Measurements from ENCODE around the gene ELMO1.
A peak's percentile ranks its signal among the peaks of the same experiment; 100 is the strongest.

Gene ELMO1

DNA sequence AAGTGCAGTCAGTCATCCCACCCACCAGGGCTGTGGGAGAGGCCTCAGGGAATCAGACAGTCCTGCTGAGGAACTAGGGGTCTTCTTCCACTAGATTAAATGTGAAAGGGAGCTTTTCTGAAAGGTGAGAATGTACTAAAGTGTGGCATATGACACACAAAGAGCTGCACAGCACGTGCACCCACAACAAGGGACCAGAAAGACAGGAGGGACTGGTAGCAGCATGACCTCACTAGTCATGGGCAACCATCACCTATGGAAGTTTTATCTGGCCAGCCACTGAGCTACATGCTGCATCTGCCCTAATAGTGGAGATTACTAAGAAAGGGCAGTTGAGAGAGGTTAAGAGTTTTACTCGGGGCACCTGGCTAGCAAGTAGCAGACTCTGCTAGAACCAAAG is 519.9 kb downstream of the ELMO1 start:
- no peak for DNase-seq

DNA sequence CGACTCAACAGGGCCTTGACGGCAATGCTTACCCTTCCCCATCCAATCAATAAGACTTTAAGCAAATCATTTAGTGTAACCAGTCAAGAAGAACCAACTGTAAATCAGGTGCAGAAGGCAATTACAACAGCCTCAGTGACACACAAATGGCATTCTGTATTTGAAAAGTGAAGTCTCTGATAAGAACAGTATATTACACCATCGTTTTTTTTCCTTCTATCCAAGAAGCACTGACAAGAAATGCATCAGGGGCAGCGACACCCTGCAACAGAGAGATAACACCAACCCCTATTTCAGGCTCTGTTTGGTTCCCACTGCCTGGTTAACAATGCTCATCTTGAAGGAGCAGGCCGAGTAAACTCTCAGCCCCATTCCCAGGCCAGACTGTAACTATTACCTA is 520.4 kb downstream of the ELMO1 start:
- DNase-seq: no peak

DNA sequence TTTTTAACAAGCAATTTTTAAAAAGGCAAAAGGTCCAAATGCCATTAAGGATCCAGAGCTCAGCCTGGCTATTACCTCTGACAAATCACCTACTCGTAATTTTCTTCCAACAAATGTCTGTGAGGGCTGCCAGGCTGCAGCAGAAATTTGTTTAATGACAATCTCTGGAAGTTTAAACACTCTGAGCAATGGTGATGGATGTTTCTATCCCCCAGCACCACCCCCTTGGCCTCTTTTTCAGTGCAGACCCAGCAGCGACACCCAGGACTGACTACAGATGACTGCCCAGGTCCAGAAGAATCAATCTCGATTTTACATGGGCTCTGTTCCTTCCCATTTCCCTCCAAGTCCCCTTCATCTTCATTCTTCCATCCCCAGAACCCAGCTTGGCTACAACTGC is 523.0 kb downstream of the ELMO1 start:
- no peak for DNase-seq

DNA sequence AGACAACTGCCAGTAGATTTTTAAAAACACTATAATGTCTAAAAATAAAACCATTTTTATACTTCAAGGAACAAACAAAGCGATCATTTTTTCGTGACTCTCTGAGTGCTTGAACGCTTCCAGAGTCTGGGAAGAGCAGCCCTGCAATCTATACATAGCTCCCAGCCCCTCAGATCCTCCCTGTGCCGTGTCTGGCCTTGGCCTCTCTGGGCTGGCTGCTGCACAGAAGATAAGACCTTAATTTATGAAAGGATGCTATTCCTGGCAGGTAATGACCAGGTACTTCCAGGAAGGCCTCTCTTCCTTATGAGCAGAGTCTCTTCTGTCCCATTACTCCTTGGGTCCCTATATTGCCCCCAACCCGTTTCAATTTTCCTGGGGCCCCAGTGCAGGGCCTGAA is 523.5 kb downstream of the ELMO1 start:
- no peak for DNase-seq

DNA sequence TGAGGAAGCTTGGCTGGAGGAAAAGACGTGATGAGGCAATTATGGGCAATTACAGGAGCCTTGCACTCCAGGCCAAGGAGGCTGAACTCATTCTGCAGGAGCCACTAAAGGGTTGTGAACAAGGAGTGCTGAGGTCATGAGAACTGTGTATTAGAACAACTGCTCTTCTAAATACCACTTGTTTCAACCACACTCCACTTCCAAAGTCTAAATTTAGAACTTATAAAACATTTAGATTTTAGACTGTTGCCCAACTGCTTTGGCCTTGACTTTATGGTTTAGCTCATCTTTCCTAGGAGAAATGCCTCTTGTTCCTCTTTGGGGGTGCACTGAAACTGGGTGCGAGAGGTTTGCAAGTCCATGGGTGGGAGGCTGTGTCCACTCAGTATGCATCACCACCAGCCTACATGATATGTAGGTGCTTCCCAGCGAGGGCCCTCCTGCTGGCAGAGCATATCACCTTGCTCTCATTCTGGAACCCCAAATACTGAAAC is 524.7 kb downstream of the ELMO1 start:
- DNase-seq: no peak

DNA sequence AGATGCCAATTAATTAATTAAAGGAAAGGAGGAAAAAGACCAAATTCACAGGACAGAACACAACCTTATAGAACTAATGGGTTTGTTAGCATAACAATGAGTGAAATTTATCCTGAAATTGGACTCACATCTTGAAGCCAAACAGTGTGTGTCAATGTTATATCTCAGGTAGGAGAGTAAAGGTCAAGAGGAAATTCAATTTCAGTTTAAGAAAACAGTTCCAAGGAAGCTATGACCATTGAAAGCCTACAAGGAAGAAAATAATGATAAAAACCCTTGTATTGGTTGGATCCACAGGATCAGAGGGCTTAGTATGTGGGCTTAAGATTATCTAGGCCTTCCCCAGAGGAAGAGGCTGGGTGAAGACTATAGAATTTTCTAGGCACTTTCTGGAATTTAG is 525.5 kb downstream of the ELMO1 start:
- no peak for DNase-seq

DNA sequence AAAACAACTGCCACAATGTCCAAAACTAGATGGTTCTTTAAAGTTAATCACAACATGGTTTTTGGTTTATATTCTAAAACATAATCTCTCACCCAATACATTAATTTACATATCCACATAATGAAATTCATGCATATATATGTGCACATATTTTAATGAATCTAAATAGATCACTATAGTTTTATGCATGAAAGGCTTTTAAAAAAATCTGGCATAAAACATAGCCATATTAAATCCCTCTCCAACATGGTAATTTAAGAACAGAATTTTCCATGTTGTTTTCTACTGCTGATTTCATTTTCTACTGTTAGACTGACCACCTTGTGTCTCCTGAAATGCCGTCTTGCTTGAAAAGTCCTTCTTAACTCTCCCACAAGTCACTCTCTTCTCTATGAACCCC is 528.2 kb downstream of the ELMO1 start:
- no peak for DNase-seq

DNA sequence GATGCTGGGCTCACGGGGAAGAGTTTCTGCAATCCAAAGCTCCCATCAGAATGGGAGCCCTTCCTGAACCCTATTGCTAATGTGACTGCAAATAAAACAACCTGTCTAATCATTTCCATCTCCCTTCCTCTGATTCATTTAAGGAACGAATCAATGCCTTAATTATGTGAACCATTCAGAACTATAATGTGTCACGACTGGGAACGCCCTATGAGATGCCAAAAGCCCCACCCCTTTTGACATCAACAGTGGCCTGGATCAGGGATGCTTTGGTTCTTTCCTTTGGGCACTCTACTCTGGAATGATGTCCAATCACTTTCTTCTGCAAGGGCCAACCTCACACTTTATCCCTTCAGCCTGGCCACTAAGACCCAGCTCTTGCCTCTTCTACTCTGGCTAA is 528.9 kb downstream of the ELMO1 start:
- no peak for DNase-seq

DNA sequence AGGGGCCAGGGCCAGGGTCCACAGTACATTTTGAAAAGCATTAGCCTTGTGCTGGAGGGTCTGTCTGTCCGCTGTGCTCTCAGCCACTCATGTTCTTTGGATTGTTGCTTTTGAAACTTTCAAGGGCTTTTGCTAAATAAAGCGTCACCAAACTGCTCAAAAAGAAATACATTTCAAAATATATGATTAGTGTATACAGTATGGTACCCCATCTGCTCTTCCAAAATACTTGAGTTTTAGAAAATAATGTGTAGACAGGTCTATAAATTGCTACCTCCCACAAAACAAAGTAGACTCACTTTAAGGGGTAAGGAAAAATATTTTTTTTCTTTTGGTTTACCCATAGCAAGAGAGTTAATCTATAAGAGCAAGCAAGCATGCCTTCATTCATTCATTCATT is 530.1 kb downstream of the ELMO1 start:
- DNase-seq: no peak

DNA sequence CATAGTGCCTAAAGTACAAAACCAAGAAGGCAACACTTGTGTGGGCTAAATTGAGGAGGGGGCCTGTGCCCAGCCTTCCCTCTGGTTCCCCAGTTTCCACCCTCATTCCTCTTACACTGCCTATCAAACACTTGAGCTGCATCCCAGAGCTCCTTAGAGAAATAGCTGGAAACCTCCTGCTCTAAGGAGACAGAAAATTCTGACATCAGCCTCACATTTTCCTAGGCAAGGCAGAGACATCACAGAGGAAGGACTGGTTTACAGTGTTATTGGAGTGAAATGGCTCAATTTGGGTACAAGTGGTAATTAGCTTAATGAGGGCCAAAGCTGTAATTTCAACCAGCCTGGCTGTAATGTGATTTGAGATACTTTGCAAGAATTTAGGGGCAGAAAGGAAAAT is 532.0 kb downstream of the ELMO1 start:
- DNase-seq: peak; percentile 15

DNA sequence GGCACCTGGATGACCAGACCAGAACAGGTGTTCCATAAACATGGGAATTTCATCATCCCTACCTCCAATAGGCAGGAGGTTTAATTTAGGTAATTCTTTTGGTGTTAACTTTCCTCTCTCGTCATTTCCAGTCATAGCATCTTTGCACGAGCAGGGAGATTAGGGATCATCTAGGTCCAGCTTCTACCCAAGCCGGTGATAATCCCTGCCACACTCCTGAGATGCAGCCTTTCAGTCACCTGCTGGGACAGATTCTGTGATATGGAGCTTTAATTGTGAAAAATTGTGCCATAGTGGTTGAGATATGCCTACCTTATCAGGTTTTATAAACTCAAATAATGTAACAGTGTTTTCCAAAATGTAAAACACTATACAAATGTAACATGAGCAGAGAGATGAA is 532.5 kb downstream of the ELMO1 start:
- DNase-seq: no peak

DNA sequence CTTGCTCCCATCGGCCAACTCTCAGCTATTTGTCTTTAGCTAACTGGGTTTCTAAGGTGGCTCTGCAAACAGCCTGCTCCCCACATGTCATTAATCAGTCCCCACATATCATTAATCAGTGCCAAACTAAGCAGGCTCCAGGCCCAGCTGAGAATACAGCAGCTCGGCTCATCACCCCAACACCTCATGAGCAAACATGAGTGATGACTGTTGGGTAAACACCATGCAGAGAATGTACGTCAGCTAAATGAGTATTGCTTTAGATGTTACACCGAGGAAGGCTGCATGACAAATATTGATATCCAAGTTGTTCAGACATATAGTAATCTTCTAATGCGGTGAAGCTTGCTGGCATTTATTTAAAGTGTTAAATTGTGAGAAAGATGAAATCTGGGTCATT is 536.9 kb downstream of the ELMO1 start:
- peak; percentile 49 for DNase-seq

DNA sequence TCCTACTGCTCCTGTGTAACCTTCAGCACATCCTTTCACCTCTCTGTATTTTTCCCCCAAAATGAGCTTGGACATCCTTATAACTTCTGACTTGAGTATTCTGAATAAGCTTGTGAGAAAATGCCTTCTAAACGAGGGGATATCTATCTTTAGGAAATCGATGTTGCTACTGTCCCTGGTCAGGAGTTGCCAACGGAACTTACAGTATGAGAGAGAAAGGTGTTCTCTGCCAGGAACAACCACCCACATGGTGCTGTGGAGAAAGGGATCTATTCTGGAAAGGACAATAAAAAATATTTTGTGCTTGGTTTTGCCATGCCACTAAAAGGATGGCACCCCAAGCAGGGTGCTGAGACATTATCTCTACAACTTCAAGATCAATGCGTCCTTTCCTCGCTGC is 537.8 kb downstream of the ELMO1 start:
- no peak for DNase-seq

DNA sequence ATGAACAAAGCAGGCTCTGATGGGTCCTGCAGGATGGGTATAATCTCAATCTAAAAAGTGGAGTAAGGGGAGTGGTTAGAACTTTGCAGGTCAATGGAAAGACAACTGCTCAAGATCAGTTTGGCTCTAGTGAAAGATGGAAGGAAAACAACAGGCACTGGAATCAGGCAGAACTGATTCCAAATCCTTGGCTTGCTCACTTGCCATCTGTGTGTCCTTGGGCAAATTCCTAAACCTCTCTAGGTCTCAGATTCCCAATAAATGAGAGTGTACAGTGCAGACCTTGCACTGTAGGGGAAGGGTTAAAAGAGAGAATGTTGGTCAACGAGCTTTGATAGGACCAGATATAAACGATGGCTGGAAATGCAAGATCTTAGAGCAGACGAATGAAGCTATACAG is 538.3 kb downstream of the ELMO1 start:
- no peak for DNase-seq

DNA sequence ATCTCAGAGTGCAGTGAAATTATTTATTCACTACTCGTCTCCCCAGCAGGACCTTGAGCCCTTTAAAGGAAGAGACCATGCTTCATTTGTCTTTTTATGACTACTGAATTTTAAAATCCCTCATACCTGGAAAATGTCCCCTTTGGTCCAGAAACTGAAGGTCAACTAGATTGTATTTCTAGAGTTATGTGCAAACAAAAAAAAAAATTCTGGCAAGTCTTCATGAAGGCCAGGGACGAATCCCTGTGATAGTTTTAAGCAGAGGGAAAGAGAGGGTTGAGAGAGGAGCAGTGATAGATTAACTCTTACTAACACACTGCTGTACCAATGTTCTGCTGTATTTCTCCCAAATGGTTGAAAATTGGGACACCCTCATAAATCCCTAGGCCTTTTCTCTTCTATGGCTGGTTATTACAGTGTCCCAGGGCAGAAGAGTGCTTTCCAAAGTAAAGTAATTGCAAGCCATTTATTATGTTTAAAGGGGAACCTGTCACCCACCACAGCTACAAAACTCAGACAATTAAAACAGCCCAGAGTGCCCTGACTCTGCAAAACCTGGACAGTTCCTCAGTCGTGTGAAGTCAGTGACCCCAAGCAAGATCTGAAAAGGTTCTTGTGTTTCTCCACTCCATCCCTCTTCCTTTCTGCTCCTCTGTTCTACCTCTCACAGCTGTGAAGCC is 541.6 kb downstream of the ELMO1 start:
- no peak for DNase-seq

DNA sequence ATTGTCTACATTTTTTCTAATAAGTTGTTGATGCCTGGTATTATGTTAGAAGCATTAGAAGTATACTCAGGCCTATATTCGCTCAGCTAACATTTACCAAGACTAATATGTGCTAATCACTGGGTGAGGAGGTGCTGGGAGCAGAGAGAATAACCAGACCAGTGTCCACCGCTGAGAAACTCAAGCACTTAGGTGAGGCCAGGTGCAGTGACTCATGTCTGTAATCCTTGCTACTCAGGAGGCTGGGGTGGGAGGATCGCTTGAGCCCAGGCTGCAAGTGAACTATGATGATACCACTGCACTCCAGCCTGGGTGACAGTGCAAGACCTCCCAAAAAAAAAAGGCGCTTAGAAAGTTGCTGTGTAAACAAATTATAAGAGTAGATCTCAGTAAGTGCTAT is 542.2 kb downstream of the ELMO1 start:
- DNase-seq: peak; percentile 4

DNA sequence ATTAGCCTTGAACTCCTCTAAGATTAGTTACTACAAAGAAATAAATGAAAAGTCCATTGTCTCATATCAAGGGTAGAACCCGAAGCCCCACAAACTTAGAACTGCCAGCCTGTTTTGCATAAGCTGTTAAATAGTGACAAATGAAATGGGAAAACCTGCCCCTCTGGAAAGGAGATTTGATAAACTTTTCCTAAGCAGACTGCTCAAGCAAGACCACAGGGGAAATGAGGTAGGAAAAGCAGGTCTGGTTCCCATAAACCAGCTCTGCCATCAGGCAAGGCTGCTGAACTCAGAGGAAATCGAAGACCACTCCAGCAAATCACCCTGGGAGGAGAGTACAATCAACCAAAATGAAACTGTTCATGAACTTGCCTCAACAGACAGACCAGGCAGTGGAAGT is 542.8 kb downstream of the ELMO1 start:
- DNase-seq: no peak

DNA sequence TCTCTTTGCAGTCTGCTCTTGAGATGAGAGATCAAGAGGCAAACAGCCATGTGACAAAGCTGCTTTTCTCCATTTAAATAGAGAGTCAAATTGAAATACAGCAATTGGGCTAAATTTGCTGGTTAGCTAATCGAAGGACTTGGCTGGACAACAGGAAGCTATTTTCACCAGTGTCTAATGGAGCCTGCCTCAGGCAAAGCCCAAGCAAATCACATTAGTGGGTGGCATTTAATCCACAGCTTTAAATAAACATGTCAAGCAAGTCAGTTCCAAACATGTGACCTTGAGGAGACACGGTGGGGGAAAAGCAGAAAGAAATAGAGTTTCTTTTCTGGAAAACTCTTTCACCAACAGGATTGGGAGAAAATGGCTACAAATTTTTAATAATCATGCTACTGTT is 543.9 kb downstream of the ELMO1 start:
- peak; percentile 13 for DNase-seq

DNA sequence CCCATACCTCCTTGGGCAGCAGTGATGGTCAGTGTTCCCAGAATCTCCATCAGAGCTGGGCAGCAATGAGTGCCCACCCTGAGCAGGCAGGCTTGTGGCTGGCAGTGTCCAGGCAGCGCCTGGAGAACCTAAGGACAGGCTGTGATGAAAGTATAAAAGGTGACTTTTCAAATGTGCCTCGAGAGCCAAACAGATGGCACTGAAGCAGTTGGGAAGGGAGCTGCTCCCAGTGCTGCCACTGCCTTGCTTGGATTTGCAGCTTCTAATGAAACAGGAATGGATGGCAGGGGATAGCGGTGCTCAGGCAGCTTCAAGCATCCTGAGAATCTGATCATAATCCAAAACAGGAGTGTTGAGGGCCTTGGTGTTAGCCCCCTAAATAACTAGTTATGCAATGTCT is 544.6 kb downstream of the ELMO1 start:
- DNase-seq: no peak

DNA sequence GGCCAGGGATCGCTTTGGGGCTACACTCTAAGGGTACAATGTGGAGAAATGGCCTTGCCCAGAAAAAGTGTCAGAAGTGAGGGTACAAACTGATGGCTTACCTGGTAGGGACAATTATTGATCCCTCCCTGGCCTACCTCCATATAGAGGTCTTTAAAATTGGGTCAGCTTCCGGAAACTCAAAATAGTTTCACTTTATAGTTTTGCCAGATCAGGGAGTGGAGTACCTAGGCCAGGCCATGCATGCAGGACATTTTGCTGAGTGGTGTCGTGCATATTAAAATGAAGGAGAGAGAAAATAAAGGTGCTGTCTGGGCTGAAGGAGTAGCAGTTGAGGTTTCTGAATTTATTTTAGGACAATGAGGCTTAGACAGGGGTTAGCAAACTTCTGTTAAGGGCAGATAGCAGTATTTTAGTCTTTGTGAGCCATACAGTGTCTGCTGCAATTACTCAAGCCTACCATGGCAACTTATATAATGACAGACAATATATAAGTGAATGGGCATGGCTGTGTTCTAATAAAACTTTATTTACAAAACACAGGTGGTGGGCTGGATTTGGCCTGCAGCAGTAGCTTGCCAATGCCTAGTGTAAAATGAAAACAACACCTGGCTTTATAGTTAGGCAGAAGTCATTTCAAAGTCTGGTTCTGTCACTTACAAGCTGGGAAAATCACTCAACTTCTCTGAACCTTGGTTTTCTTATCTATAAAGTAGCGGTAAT is 547.5 kb downstream of the ELMO1 start:
- DNase-seq: peak; percentile 3

DNA sequence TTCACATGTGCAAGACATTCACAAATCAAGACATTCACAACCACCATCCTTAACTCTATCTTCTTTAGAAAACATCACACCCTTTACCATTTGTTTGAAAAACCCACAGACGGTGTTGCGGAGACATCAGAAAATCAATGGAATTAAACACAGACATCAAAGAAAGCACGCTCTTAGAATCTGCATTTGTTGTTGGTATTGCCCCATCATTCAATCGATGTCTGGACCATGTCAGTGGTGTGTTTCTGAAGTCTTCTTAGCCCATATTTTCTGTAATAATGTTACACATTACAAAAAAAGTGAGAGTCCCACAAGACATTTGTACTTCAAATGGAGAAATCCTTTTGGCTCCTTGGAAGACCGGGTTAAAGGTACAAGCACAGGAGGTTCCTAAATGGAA is 550.5 kb downstream of the ELMO1 start:
- no peak for DNase-seq

DNA sequence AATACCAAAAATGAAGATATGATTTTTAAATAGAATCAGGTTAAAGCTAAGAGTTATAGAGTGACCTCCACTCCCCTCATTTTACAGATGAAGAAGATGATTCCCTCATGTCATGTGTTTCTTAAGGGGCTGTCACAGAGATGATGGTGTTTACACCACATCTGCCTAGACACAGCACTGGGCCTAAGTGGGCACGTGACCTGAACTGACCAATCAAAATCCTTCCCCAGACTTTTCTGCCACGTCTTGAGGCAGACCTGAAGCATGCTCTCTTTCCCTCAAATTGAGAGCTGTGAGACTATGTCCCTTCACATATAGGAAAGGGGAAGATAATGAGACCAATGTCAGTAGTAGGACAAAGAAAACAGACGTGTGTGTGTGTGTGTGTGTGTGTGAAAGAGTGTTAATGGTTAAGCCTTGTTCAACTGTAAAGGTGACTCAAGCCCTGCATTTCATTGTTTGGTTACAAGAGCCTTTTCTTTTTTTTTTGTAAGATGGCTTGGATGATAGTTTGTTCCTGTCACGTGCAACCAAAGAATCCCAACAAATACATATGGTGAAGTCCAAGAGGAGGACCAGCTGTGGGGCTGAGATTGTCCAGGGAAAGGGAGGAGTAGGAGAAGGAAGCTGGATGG is 551.6 kb downstream of the ELMO1 start:
- DNase-seq: no peak

DNA sequence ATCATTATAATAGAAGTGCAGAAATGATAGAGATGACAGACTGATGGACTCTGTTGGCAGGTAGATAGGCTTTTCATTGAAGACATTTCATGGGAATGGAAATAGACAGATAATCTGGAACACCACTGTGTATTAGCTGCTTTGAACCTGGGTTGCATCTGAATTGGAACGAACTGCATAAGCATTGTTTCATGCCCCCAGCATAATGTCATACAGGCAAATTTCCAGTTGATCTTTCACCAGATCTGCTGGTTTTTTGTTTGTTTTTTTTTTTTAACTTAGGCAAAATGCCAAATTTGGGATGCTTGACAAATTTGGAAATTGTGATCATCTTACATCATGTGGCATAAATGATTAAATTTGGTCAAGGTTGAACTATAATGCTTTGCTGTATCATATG is 552.2 kb downstream of the ELMO1 start:
- DNase-seq: no peak

DNA sequence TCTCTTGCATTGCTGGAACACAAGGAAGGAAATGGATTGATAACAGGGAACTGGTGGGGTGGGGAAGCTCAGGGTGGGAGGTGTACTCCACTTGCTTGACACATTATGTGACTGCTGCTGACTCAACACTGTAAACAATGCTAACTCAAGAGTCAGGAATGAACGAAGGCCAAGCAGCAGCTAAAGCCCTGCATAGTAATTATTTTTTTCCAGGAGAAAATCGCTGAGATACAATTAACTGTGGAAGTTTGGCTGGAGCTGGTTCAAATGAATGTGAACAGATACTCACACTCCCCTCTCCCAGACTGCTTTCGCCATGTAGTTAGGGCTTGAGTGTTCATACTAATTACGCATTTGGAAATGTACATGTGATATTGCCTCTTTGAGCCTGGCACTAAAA is 553.5 kb downstream of the ELMO1 start:
- DNase-seq: peak; percentile 15

Measured in COR-L47 (cell line).